GM12878 (cell line): ENCODE measurements around the gene HERPUD1. TPM values are rescaled to one million over a fixed set of nuclear protein-coding genes. Genes with fewer than 3 reads are reported as not detected.

Experiments used
- E2F4 ChIP-seq: IDR thresholded peaks from 2 replicates; pipeline ENCODE4 v1.6.1; 2012; ENCODE audit warnings: low read depth, low read length, improper control_type of control experiment
- ELK1 ChIP-seq: IDR thresholded peaks from 2 replicates; pipeline ENCODE4 v1.6.1; 2012; ENCODE audit warnings: low read depth, low read length, improper control_type of control experiment
- ESRRA ChIP-seq: IDR thresholded peaks from 2 replicates; pipeline ENCODE4 v1.6.1; 2012; ENCODE audit warnings: mild to moderate bottlenecking, low read length, improper control_type of control experiment
- MEF2B ChIP-seq: fragments of 450-650 bp; IDR thresholded peaks from 2 replicates; pipeline ENCODE4 v1.6.1; 2018; ENCODE audit warnings: mild to moderate bottlenecking, moderate library complexity; ENCODE audit not compliant: partially characterized antibody, poor library complexity, severe bottlenecking
- MXI1 ChIP-seq: fragments of 150-350 bp; IDR thresholded peaks from 2 replicates; pipeline ENCODE4 v1.6.1; 2011; ENCODE audit warnings: low read depth, mild to moderate bottlenecking, inconsistent platforms, low read length, improper control_type of control experiment
- NR2C1 ChIP-seq: fragments of 450-650 bp; IDR thresholded peaks from 2 replicates; pipeline ENCODE4 v1.6.1; 2017; ENCODE audit warnings: antibody characterized with exemption, mild to moderate bottlenecking, moderate library complexity
- POLR2AphosphoS5 ChIP-seq: IDR thresholded peaks from 2 replicates; pipeline ENCODE4 v1.6.1; 2011; ENCODE audit warnings: mild to moderate bottlenecking, low read length, inconsistent platforms
- RAD51 ChIP-seq: fragments of 450-650 bp; IDR thresholded peaks from 2 replicates; pipeline ENCODE4 v1.6.1; 2016; ENCODE audit warnings: moderate library complexity, mild to moderate bottlenecking, inconsistent platforms
- SMARCA5 ChIP-seq: fragments of 450-650 bp; IDR thresholded peaks from 2 replicates; pipeline ENCODE4 v1.6.1; 2017; ENCODE audit warnings: mild to moderate bottlenecking
- SUPT20H ChIP-seq: IDR thresholded peaks from 2 replicates; pipeline ENCODE4 v1.6.1; 2011; ENCODE audit warnings: low read depth, mild to moderate bottlenecking, low read length, moderate library complexity, borderline replicate concordance; ENCODE audit not compliant: control insufficient read depth
- USF1 ChIP-seq: IDR thresholded peaks from 2 replicates; pipeline ENCODE4 v1.6.1; 2011; ENCODE audit warnings: borderline replicate concordance, low read depth, mild to moderate bottlenecking, moderate library complexity, mixed read lengths, low read length; ENCODE audit not compliant: insufficient read depth; ENCODE audit errors: extremely low read length
- ZNF592 ChIP-seq: fragments of 450-650 bp; IDR thresholded peaks from 2 replicates; pipeline ENCODE4 v1.6.1; 2017; ENCODE audit warnings: mild to moderate bottlenecking, moderate library complexity
- polyA plus RNA-seq, 11 experiments: library from polyadenylated mRNA; depleted of rRNA in 4 of 11; unstranded in 6 of 11; stranded (reverse) in 5 of 11; fragments of >200 nt; fragmentation: Nextera tagmentation in 4 of 11; fragmentation: Illumina TruSeq in 1 of 11; extraction: Ambion mirVana in 4 of 11; extraction: Trizol in 1 of 11; gene quantifications; 1 replicate in 1 of 11; 2 replicates in 10 of 11; pipeline versions ENCODE4 v1.2.1 to v1.2.3, GENCODE V29; 2011 to 2016; ENCODE audit warnings: inconsistent platforms in 2 of 11, missing spikeins in 2 of 11, low read depth in 1 of 11
- total RNA-seq, 4 experiments: library from RNA; depleted of rRNA in 3 of 4; stranded (reverse); fragments of >200 nt in 3 of 4; fragmentation: Illumina TruSeq in 1 of 4; extraction: Trizol in 1 of 4; gene quantifications; 2 replicates each; pipeline versions ENCODE4 v1.2.1 to v1.2.3, GENCODE V29; 2013 to 2021
- TF ChIP-seq, protein P1 (sequence below): fragments of 450-650 bp; IDR thresholded peaks from 2 replicates; pipeline ENCODE4 v1.6.1; 2016; ENCODE audit warnings: mild to moderate bottlenecking
- TF ChIP-seq, protein P2 (sequence below): fragments of 450-650 bp; IDR thresholded peaks from 2 replicates; pipeline ENCODE4 v1.6.1; 2016; ENCODE audit warnings: mild to moderate bottlenecking
- TF ChIP-seq, protein P3 (sequence below): fragments of 450-650 bp; conservative IDR thresholded peaks from 2 replicates; pipeline ENCODE4 v1.6.1; 2017; ENCODE audit warnings: mild to moderate bottlenecking, moderate library complexity

Gene HERPUD1
- total and polyA plus RNA-seq, 10 of the 15 experiments (the other 5 are each of a cell fraction or from before 2014, with no cell fraction given): 32.6 to 212 (median 122) TPM

DNA sequence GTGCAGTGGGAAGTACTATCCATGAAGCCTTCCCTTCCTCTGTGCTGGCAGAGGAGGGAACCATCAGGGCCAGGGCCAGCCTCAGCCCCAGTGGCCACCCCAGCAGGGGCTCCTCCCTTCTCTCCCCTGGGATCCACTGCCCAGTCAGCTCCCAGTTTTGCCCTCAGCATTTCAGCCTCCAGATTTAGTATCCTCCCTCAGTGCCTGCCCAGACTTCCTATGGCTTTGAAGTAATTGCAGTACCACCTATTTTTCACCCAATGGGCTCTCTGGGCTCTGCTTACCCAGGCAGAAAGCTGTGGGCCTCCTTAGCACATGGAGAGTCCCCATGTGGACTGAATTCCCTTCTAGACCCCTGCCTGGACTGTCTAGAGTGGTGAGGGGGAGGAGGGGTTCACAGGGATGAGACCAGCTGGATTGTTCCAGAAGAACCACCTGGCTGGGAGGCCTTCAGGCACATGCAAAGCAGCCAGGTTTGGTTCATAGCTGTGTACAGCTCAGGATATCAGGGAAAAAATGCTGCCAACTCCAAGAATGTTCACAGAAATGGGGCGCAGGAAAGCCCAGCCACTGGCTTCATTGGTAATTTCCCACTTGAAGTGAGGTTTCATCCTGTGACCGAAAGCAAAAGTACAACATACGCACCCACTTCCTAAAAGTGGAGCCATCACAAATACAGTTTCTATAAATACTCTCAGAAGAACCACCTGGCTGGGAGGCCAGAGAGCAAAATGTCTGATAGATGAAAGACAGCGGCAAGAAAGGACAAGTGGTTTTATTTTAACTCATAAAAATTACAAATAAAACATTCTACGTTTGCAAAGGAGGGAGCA lies 15.2 kb upstream of the HERPUD1 start (continued):
- no peak for TF ChIP-seq ELK1
- no peak for TF ChIP-seq USF1
- TF ChIP-seq SMARCA5: no peak
- TF ChIP-seq ZNF592: peak; percentile 37; the same call in 1 of the 2 replicates
- no peak for TF ChIP-seq E2F4
- TF ChIP-seq, protein P1, sequence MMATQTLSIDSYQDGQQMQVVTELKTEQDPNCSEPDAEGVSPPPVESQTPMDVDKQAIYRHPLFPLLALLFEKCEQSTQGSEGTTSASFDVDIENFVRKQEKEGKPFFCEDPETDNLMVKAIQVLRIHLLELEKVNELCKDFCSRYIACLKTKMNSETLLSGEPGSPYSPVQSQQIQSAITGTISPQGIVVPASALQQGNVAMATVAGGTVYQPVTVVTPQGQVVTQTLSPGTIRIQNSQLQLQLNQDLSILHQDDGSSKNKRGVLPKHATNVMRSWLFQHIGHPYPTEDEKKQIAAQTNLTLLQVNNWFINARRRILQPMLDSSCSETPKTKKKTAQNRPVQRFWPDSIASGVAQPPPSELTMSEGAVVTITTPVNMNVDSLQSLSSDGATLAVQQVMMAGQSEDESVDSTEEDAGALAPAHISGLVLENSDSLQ: peak; percentile 53
- TF ChIP-seq ESRRA: peak; percentile 25; the same call in 1 of the 2 replicates
- no peak for TF ChIP-seq SUPT20H
- peak; percentile 56; the same call in 1 of the 2 replicates for TF ChIP-seq MXI1
- TF ChIP-seq, protein P2, sequence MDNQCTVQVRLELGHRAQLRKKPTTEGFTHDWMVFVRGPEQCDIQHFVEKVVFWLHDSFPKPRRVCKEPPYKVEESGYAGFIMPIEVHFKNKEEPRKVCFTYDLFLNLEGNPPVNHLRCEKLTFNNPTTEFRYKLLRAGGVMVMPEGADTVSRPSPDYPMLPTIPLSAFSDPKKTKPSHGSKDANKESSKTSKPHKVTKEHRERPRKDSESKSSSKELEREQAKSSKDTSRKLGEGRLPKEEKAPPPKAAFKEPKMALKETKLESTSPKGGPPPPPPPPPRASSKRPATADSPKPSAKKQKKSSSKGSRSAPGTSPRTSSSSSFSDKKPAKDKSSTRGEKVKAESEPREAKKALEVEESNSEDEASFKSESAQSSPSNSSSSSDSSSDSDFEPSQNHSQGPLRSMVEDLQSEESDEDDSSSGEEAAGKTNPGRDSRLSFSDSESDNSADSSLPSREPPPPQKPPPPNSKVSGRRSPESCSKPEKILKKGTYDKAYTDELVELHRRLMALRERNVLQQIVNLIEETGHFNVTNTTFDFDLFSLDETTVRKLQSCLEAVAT: no peak
- no peak for TF ChIP-seq POLR2AphosphoS5
- TF ChIP-seq MEF2B: peak; percentile 95
- TF ChIP-seq, protein P3, sequence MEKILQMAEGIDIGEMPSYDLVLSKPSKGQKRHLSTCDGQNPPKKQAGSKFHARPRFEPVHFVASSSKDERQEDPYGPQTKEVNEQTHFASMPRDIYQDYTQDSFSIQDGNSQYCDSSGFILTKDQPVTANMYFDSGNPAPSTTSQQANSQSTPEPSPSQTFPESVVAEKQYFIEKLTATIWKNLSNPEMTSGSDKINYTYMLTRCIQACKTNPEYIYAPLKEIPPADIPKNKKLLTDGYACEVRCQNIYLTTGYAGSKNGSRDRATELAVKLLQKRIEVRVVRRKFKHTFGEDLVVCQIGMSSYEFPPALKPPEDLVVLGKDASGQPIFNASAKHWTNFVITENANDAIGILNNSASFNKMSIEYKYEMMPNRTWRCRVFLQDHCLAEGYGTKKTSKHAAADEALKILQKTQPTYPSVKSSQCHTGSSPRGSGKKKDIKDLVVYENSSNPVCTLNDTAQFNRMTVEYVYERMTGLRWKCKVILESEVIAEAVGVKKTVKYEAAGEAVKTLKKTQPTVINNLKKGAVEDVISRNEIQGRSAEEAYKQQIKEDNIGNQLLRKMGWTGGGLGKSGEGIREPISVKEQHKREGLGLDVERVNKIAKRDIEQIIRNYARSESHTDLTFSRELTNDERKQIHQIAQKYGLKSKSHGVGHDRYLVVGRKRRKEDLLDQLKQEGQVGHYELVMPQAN: no peak
- TF ChIP-seq NR2C1: no peak
- peak; percentile 58; the same call in 1 of the 2 replicates for TF ChIP-seq RAD51
